ENCODE measurements around the gene LYPD6. TPM values are rescaled to one million over a fixed set of nuclear protein-coding genes. Genes with fewer than 3 reads are reported as not detected.

LYPD6 gene
- total and polyA plus RNA-seq, 4 donors: 0.15 to 0.42 (median 0.23) TPM

GRCh38 chr2:149348291-149348690 is 17.9 kb downstream of the LYPD6 start:
- no peak overlapping the region for H3K27ac ChIP-seq (ENCODE audit: low read depth in 1 of 2, low read length in 2 of 2)
- no peaks in the 10 kb centered on the region for H3K36me3 ChIP-seq (ENCODE audit: control insufficient read depth in 4 of 4, insufficient read depth in 3 of 4, low read depth in 1 of 4, low read length in 3 of 4)
- H3K9me3 ChIP-seq (ENCODE audit: control insufficient read depth in 4 of 4, low read length in 3 of 4): no peaks in the 10 kb centered on the region
- H3K4me1 ChIP-seq (ENCODE audit: control insufficient read depth in 4 of 4, insufficient read depth in 4 of 4, low read length in 3 of 4): no peaks in the 10 kb centered on the region
- 98% methylated on average over 2 of the region's 2 CpGs for WGBS
- H3K4me3 ChIP-seq (ENCODE audit: low read depth in 1 of 3, low read length in 3 of 3): no peak overlapping the region
- H3K27me3 ChIP-seq (ENCODE audit: control insufficient read depth in 4 of 4, insufficient read depth in 4 of 4, low read length in 3 of 4): no peaks in the 10 kb centered on the region
- no peak for TF ChIP-seq ZBTB33 (IDR thresholded peaks at IDR 0.05)
- TF ChIP-seq CTCF (IDR thresholded peaks at IDR 0.05; ENCODE audit: low read depth, low read length, missing input control): no peak
- TF ChIP-seq RAD21 (IDR thresholded peaks at IDR 0.05): no peak
- TF ChIP-seq HNF4A (conservative IDR thresholded peaks at IDR 0.05): no peak
- TF ChIP-seq YY1 (IDR thresholded peaks at IDR 0.05): no peak
- TF ChIP-seq SP1 (IDR thresholded peaks at IDR 0.05): no peak
- TF ChIP-seq, protein P1, sequence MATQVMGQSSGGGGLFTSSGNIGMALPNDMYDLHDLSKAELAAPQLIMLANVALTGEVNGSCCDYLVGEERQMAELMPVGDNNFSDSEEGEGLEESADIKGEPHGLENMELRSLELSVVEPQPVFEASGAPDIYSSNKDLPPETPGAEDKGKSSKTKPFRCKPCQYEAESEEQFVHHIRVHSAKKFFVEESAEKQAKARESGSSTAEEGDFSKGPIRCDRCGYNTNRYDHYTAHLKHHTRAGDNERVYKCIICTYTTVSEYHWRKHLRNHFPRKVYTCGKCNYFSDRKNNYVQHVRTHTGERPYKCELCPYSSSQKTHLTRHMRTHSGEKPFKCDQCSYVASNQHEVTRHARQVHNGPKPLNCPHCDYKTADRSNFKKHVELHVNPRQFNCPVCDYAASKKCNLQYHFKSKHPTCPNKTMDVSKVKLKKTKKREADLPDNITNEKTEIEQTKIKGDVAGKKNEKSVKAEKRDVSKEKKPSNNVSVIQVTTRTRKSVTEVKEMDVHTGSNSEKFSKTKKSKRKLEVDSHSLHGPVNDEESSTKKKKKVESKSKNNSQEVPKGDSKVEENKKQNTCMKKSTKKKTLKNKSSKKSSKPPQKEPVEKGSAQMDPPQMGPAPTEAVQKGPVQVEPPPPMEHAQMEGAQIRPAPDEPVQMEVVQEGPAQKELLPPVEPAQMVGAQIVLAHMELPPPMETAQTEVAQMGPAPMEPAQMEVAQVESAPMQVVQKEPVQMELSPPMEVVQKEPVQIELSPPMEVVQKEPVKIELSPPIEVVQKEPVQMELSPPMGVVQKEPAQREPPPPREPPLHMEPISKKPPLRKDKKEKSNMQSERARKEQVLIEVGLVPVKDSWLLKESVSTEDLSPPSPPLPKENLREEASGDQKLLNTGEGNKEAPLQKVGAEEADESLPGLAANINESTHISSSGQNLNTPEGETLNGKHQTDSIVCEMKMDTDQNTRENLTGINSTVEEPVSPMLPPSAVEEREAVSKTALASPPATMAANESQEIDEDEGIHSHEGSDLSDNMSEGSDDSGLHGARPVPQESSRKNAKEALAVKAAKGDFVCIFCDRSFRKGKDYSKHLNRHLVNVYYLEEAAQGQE (IDR thresholded peaks at IDR 0.05): no peak
- no peak for TF ChIP-seq JUND (IDR thresholded peaks at IDR 0.05)
- TF ChIP-seq EGR1 (IDR thresholded peaks at IDR 0.05; ENCODE audit: low read depth in 2 of 2): no peak
- TF ChIP-seq, protein P2, sequence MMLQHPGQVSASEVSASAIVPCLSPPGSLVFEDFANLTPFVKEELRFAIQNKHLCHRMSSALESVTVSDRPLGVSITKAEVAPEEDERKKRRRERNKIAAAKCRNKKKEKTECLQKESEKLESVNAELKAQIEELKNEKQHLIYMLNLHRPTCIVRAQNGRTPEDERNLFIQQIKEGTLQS (IDR thresholded peaks at IDR 0.05): no peak
- TF ChIP-seq GABPA (IDR thresholded peaks at IDR 0.05 in 1 of 2, conservative IDR thresholded peaks at IDR 0.05 in 1 of 2): no peak
- TF ChIP-seq TAF1 (conservative IDR thresholded peaks at IDR 0.05): no peak
- TF ChIP-seq RXRA (IDR thresholded peaks at IDR 0.05): no peak
- no peak for TF ChIP-seq FOXA1 (IDR thresholded peaks at IDR 0.05)
- no peak for TF ChIP-seq FOXA2 (IDR thresholded peaks at IDR 0.05)
- no peak for TF ChIP-seq MAX (IDR thresholded peaks at IDR 0.05)
- TF ChIP-seq NR2F2 (IDR thresholded peaks at IDR 0.05): no peak
- TF ChIP-seq HNF4G (IDR thresholded peaks at IDR 0.05): no peak
- no peak for DNase-seq (ENCODE audit: low spot score)
- H3K9ac ChIP-seq (ENCODE audit: low read depth in 1 of 2, low read length in 2 of 2): no peak overlapping the region

All from liver (tissue), 9 donors.